Natural killer cell treated with Interleukin-12 subunit alpha and Interleukin-12 subunit beta and Interleukin-15 and Interleukin-18, amount 100 ng/mL, for 72 hours (primary cell): ENCODE data around the gene KPNA1. TPM values are rescaled to one million over a fixed set of nuclear protein-coding genes. Genes with fewer than 3 reads are reported as not detected.

ENCODE experiments used
- ATAC-seq, 2 donors: fragments of 150-1000 bp; cut with Tn5 transposase in 1 of 2; sonication (Bioruptor Pico), chemical (Tn5 transposase) in 1 of 2; 2 replicates each; pipeline ENCODE4 v1.10.0; 2021
- DNase-seq: peaks from one replicate; pipeline ENCODE4 v3.0.0; 2022; ENCODE audit warnings: low spot score
- H3K27ac Mint-ChIP-seq, 2 donors: 1 replicate in 1 of 2; 2 replicates in 1 of 2; pipeline ENCODE4 v1.8.0; 2022; ENCODE audit warnings: mixed read lengths in 2 of 2, mild to moderate bottlenecking in 1 of 2, moderate library complexity in 1 of 2
- H3K27me3 Mint-ChIP-seq, 2 donors: 1 replicate in 1 of 2; 2 replicates in 1 of 2; pipeline ENCODE4 v1.8.0; 2022; ENCODE audit warnings: mixed read lengths in 2 of 2
- H3K36me3 Mint-ChIP-seq: one replicate; pipeline ENCODE4 v1.8.0; 2022; ENCODE audit warnings: mixed read lengths
- H3K4me1 Mint-ChIP-seq, 2 donors: 1 replicate in 1 of 2; 2 replicates in 1 of 2; pipeline ENCODE4 v1.8.0; 2022; ENCODE audit warnings: low read depth in 2 of 2, mixed read lengths in 2 of 2, mild to moderate bottlenecking in 1 of 2
- H3K4me3 Mint-ChIP-seq: one replicate; pipeline ENCODE4 v1.8.0; 2022; ENCODE audit warnings: mixed read lengths
- H3K9me3 Mint-ChIP-seq: 2 replicates; pipeline ENCODE4 v1.8.0; 2022; ENCODE audit warnings: mixed read lengths
- total RNA-seq, 2 donors: library from RNA; stranded (reverse); gene quantifications; one replicate each; pipeline ENCODE4 v1.2.3, GENCODE V29; 2022

KPNA1 gene
- total RNA-seq, 2 donors from 2014 or later = 55.9 to 64.7 TPM

- Mint-ChIP-seq H3K4me1 (peaks cover 30% of the 10 kb centered on the region in 2 donors), H3K27me3 (no peaks in the 10 kb centered on the region), H3K27ac (no peak overlapping the region), H3K36me3 (no peaks in the 10 kb centered on the region), H3K9me3 (no peaks in the 10 kb centered on the region), H3K4me3 (no peak overlapping the region)
- DNase-seq = no peak
- ATAC-seq = no peak
Observed at GRCh38 chr3:122484985-122485384, 29.8 kb downstream of the KPNA1 start.

DNA sequence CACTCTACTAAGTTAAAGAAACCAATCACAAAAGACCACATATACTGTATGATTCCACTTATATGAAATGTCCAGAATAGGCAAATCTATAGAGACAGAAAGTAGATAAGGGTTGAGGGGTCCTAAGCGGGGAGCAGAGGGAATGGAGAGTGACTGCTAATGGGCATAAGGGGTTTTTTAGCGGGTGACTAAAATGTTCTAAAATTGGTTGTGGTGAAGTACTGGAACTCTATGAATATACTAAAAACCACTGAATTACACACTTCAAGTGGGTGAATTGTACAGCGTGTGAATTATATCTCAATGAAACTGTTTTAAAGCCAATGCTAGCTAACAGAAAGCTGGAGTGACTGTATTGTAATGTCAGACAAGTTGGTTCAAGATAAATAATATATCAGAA lies 33.3 kb downstream of the KPNA1 start:
- Mint-ChIP-seq H3K4me3 (peak overlapping the region; percentile 4), H3K36me3 (no peaks in the 10 kb centered on the region), H3K9me3 (no peaks in the 10 kb centered on the region), H3K27ac (no peak overlapping the region), H3K27me3 (no peaks in the 10 kb centered on the region), H3K4me1 (peaks cover 30 to 35% of the 10 kb centered on the region in 2 donors)
- ATAC-seq (peak in 1 of 2 donors; percentile 44), DNase-seq (no peak)

GRCh38 chr3:122476532-122476931 lies 38.2 kb downstream of the KPNA1 start:
- ATAC-seq (no peak), DNase-seq (no peak)
- H3K9me3 Mint-ChIP-seq = no peaks in the 10 kb centered on the region
- no peaks in the 10 kb centered on the region for H3K27me3 Mint-ChIP-seq
- no peak overlapping the region for H3K4me3 Mint-ChIP-seq
- peaks cover 46 to 49% of the 10 kb centered on the region in 2 donors for H3K4me1 Mint-ChIP-seq
- H3K36me3 Mint-ChIP-seq = no peaks in the 10 kb centered on the region
- H3K27ac Mint-ChIP-seq = no peak overlapping the region

DNA sequence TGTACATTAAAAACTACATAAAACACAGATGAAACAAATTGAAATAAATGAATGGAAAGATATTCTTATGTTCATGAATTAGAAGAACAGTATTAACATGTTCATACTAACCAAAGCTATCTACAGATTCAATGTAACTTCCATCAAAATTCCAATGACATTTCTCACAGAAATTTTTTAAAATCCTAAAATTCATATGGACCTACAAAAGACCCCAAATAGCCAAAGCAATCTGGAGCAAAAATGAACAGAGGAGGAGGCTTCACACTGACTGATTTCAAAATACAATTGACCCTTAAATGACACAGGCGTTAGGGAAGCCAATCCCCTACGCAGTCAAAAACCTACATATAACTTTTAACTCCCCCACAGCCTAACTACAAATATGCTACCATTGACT lies 39.4 kb downstream of the KPNA1 start:
- no peak for ATAC-seq
- DNase-seq = no peak
- peaks cover 47 to 55% of the 10 kb centered on the region in 2 donors for H3K4me1 Mint-ChIP-seq
- H3K27ac Mint-ChIP-seq = no peak overlapping the region
- H3K36me3 Mint-ChIP-seq = no peaks in the 10 kb centered on the region
- no peak overlapping the region for H3K4me3 Mint-ChIP-seq
- H3K9me3 Mint-ChIP-seq = no peaks in the 10 kb centered on the region
- no peaks in the 10 kb centered on the region for H3K27me3 Mint-ChIP-seq

DNA sequence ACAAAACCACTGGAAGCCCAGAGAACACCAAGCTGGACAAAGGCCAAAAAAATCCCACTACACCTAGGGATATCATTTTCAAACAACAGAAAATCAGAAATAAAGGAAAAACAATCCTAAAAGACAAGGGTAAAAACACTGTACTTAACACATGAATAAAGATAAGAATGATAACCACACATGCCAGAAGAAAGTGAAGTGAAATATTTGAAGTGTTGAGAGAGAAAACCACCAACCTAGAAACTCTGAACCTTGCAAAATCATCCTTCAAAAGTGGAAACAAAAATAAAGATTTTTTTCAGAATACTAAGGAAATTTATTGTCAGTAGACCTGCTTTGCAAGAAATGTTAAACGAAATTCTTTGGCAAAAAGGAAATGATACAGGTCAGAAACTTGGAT lies 45.1 kb downstream of the KPNA1 start:
- peaks cover 49 to 55% of the 10 kb centered on the region in 2 donors for H3K4me1 Mint-ChIP-seq
- H3K27me3 Mint-ChIP-seq = no peaks in the 10 kb centered on the region
- peak overlapping the region in 1 of 2 donors; percentile 26 for H3K27ac Mint-ChIP-seq
- H3K9me3 Mint-ChIP-seq = no peaks in the 10 kb centered on the region
- DNase-seq (no peak), ATAC-seq (no peak)
- no peak overlapping the region for H3K4me3 Mint-ChIP-seq
- no peaks in the 10 kb centered on the region for H3K36me3 Mint-ChIP-seq

GRCh38 chr3:122468896-122469533 lies 45.7 kb downstream of the KPNA1 start:
- Mint-ChIP-seq H3K36me3 (no peaks in the 10 kb centered on the region), H3K27me3 (no peaks in the 10 kb centered on the region), H3K4me1 (peaks cover 47 to 48% of the 10 kb centered on the region in 2 donors), H3K27ac (peak overlapping the region in 1 of 2 donors; percentile 26), H3K9me3 (no peaks in the 10 kb centered on the region), H3K4me3 (no peak overlapping the region)
- ATAC-seq (no peak), DNase-seq (no peak)

- Mint-ChIP-seq H3K4me1 (peaks cover 35 to 38% of the 10 kb centered on the region in 2 donors), H3K27ac (no peak overlapping the region), H3K36me3 (peaks cover 7% of the 10 kb centered on the region), H3K27me3 (no peaks in the 10 kb centered on the region), H3K4me3 (no peak overlapping the region), H3K9me3 (no peaks in the 10 kb centered on the region)
- ATAC-seq = no peak
- DNase-seq = no peak
Observed at GRCh38 chr3:122466701-122467240, 48.0 kb downstream of the KPNA1 start.

DNA sequence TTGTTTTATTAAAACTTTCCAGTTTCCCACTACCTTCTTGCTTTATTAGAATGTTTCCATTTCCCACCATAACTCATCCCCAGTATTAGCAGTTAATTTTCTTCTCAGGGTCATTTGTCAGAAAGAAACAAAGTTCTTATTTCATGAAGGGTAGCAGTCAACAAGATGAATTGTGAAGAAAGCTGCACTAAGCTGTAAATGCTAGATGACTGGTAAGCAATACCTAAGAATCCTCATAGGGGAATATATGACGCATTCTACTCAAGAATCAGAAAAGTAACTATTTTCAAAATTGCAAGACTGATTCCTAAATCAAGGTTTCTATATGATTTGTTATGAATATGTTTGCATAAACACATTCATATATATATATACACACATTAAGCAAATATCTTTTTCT lies 50.1 kb downstream of the KPNA1 start:
- H3K9me3 Mint-ChIP-seq = no peaks in the 10 kb centered on the region
- no peaks in the 10 kb centered on the region for H3K27me3 Mint-ChIP-seq
- ATAC-seq (no peak), DNase-seq (no peak)
- peaks cover 10% of the 10 kb centered on the region for H3K36me3 Mint-ChIP-seq
- no peak overlapping the region for H3K4me3 Mint-ChIP-seq
- H3K4me1 Mint-ChIP-seq = peaks cover 25 to 29% of the 10 kb centered on the region in 2 donors
- no peak overlapping the region for H3K27ac Mint-ChIP-seq

GRCh38 chr3:122462406-122462805 lies 52.3 kb downstream of the KPNA1 start:
- H3K4me1 Mint-ChIP-seq = peaks cover 5 to 10% of the 10 kb centered on the region in 2 donors
- no peak for DNase-seq

DNA sequence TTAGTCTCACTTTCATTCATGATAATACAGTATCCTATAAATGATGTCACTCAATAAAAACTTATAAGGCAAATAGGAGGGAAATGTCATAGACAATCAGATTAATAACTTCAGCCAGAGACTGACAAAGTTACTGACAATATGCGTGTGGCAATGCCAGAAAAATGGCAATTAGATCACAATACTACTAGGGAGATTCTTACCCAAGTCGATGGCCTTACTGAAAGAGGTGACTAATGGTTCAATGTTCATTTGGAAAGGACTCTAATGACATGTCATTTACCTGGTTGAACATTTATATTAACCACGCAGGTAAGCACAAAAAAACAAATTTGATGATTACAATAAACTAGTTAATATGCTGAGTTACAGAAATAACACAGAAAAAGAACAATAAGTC lies 52.9 kb downstream of the KPNA1 start:
- Mint-ChIP-seq H3K27me3 (no peaks in the 10 kb centered on the region), H3K4me3 (no peak overlapping the region), H3K9me3 (no peaks in the 10 kb centered on the region), H3K4me1 (peaks cover 5 to 8% of the 10 kb centered on the region in 2 donors), H3K27ac (peak overlapping the region in 1 of 2 donors; percentile 66), H3K36me3 (peaks cover 23% of the 10 kb centered on the region)
- DNase-seq (no peak), ATAC-seq (no peak)

More at GRCh38 chr3:122462406-122462805, 52.3 kb downstream of the KPNA1 start:
- Mint-ChIP-seq H3K9me3 (no peaks in the 10 kb centered on the region), H3K36me3 (peaks cover 23% of the 10 kb centered on the region), H3K4me3 (no peak overlapping the region), H3K27me3 (no peaks in the 10 kb centered on the region), H3K27ac (no peak overlapping the region)
- ATAC-seq = no peak

DNA sequence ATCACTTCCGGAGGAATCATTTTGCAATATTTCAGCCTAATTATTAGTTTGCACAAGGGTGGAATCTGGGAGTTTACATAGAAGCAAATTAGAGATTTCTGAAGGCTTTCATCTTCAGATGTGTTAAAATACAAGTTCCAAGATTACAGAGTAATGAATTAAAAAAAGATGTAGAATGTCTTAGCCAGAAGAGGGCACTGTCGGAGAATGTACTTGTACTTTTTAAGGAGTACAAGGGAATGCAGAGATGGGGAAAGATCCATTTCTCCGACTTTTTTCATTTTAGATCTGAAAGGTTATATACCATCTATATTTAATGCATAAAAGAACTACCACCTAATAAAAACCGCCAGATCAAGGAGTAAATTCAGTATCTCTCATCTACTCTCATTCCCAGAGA lies 55.7 kb downstream of the KPNA1 start:
- peaks cover 3 to 5% of the 10 kb centered on the region in 2 donors for H3K4me1 Mint-ChIP-seq
- H3K27me3 Mint-ChIP-seq = no peaks in the 10 kb centered on the region
- ATAC-seq = no peak
- no peak overlapping the region for H3K27ac Mint-ChIP-seq
- peaks cover 27% of the 10 kb centered on the region for H3K36me3 Mint-ChIP-seq
- no peaks in the 10 kb centered on the region for H3K9me3 Mint-ChIP-seq
- no peak for DNase-seq
- no peak overlapping the region for H3K4me3 Mint-ChIP-seq

- peaks cover 30% of the 10 kb centered on the region for H3K36me3 Mint-ChIP-seq
- no peaks in the 10 kb centered on the region for H3K9me3 Mint-ChIP-seq
- no peaks in the 10 kb centered on the region for H3K27me3 Mint-ChIP-seq
- ATAC-seq (no peak), DNase-seq (no peak)
- H3K4me1 Mint-ChIP-seq = peaks cover 3 to 5% of the 10 kb centered on the region in 2 donors
- H3K27ac Mint-ChIP-seq = peak overlapping the region in 1 of 2 donors; percentile 37
- no peak overlapping the region for H3K4me3 Mint-ChIP-seq
Observed at GRCh38 chr3:122457706-122458105, 57.0 kb downstream of the KPNA1 start.

- no peak overlapping the region for H3K4me3 Mint-ChIP-seq
- DNase-seq (no peak), ATAC-seq (no peak)
- H3K4me1 Mint-ChIP-seq = no peaks in the 10 kb centered on the region
- no peaks in the 10 kb centered on the region for H3K27me3 Mint-ChIP-seq
- H3K27ac Mint-ChIP-seq = no peak overlapping the region
- no peaks in the 10 kb centered on the region for H3K9me3 Mint-ChIP-seq
- H3K36me3 Mint-ChIP-seq = peaks cover 20% of the 10 kb centered on the region
Observed at GRCh38 chr3:122456074-122456473, 58.7 kb downstream of the KPNA1 start.

- Mint-ChIP-seq H3K27ac (no peak overlapping the region), H3K36me3 (peaks cover 36% of the 10 kb centered on the region), H3K4me1 (peaks cover 5 to 6% of the 10 kb centered on the region in 2 donors), H3K9me3 (no peaks in the 10 kb centered on the region), H3K4me3 (no peak overlapping the region), H3K27me3 (no peaks in the 10 kb centered on the region)
- no peak for DNase-seq
- ATAC-seq = no peak
Observed at GRCh38 chr3:122451371-122451770, 63.4 kb downstream of the KPNA1 start.
